ENCODE data around the gene FOXE3. TPM values are rescaled to one million over a fixed set of nuclear protein-coding genes. Genes with fewer than 3 reads are reported as not detected.

The FOXE3 gene
- total and polyA plus RNA-seq, 2 donors (not counting 3 experiments of a cell fraction or from before 2014, with no cell fraction given): not detected

DNA sequence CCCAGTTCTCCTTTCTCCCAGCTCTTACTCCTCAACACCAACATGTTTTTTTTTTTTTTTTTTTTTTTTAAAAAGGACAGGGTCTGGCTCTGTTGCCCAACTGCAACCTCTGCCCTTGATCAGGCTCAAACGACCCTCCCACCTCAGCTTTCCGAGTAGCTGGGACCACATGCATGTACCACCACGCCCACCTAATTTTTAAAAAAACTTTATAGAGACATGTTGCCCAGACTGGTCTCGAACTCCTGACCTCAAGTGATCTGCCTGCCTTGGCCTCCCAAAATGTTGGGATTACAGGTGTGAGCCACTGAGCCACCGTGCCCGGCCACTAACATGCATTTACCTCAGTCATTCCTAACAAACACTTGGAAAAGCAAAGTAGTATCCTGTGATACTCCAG, 31.1 kb upstream of the FOXE3 start:
- DNase-seq (ENCODE audit: low read depth, low spot score) (no peak), FAIRE-seq (no peak)
- Histone ChIP-seq H3K79me2 (ENCODE audit: control insufficient read depth, insufficient read depth, low read length) (no peaks in the 10 kb centered on the region), H3K4me2 (ENCODE audit: insufficient read depth, low read length) (no peak overlapping the region), H2AFZ (ENCODE audit: low read depth, low read length) (no peak overlapping the region), H3K27me3 (ENCODE audit: control insufficient read depth in 2 of 2, insufficient read depth in 2 of 2, low read length in 2 of 2) (peaks cover 0 to under 1% of the 10 kb centered on the region in 2 experiments), H3K36me3 (ENCODE audit: control insufficient read depth in 2 of 2, extremely low read depth in 1 of 2, insufficient read depth in 2 of 2, low read length in 2 of 2) (peaks cover 0 to 2% of the 10 kb centered on the region in 2 experiments), H3K27ac (ENCODE audit: insufficient read depth, low read depth, low read length) (no peak overlapping the region), H3K9me3 (replicated peaks; ENCODE audit: control insufficient read depth, insufficient read depth, low read length) (no peaks in the 10 kb centered on the region), H3K4me1 (ENCODE audit: control insufficient read depth, extremely low read depth, insufficient read depth, low read length) (no peaks in the 10 kb centered on the region), H3K4me3 (replicated peaks in 1 of 3; ENCODE audit: insufficient read depth in 1 of 3, low read depth in 1 of 3, low read length in 3 of 3) (no peak overlapping the region), H3K9ac (replicated peaks; ENCODE audit: extremely low read depth, insufficient read depth, low read length) (no peak overlapping the region), H4K20me1 (replicated peaks; ENCODE audit: control insufficient read depth, extremely low read depth, insufficient read depth, low read length) (no peaks in the 10 kb centered on the region), H3K9me1 (replicated peaks; ENCODE audit: control insufficient read depth, extremely low read depth, insufficient read depth, low read length) (no peaks in the 10 kb centered on the region)
- no peak for TF ChIP-seq GATA2 (IDR thresholded peaks at IDR 0.05; ENCODE audit: insufficient read depth, insufficient read length, low read depth, low read length)
- TF ChIP-seq JUN (IDR thresholded peaks at IDR 0.05; ENCODE audit: borderline replicate concordance, insufficient read depth, insufficient read length, low read depth): no peak
- TF ChIP-seq POLR2AphosphoS5 (IDR thresholded peaks at IDR 0.05; ENCODE audit: insufficient read depth, low read depth, low read length): no peak
- no peak for TF ChIP-seq POLR2A (IDR thresholded peaks at IDR 0.05; ENCODE audit: low read depth, low read length)
- TF ChIP-seq, protein P1, sequence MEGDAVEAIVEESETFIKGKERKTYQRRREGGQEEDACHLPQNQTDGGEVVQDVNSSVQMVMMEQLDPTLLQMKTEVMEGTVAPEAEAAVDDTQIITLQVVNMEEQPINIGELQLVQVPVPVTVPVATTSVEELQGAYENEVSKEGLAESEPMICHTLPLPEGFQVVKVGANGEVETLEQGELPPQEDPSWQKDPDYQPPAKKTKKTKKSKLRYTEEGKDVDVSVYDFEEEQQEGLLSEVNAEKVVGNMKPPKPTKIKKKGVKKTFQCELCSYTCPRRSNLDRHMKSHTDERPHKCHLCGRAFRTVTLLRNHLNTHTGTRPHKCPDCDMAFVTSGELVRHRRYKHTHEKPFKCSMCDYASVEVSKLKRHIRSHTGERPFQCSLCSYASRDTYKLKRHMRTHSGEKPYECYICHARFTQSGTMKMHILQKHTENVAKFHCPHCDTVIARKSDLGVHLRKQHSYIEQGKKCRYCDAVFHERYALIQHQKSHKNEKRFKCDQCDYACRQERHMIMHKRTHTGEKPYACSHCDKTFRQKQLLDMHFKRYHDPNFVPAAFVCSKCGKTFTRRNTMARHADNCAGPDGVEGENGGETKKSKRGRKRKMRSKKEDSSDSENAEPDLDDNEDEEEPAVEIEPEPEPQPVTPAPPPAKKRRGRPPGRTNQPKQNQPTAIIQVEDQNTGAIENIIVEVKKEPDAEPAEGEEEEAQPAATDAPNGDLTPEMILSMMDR (IDR thresholded peaks at IDR 0.05; ENCODE audit: extremely low read depth in 1 of 2, insufficient read depth in 1 of 2, low read depth in 1 of 2, low read length in 2 of 2): no peak
- TF ChIP-seq MYC (IDR thresholded peaks at IDR 0.05; ENCODE audit: low read depth, low read length): no peak
- ChIA-PET POLR2A (no interaction called here), CTCF (interaction anchor here (2.8 kb wide), 1 partner anchor 206 kb away, joined by 8 read pairs; no protein-coding TSS in a partner anchor)
- no TSS peak for BruUV-seq (replicated peaks)
- intact Hi-C loops (cut with micrococcal nuclease) (no loop called here), dilution Hi-C loops (cut with MboI; ENCODE audit: extremely low pct_ligation_motif_present, low sequenced_read_pairs) (no loop called here)

DNA sequence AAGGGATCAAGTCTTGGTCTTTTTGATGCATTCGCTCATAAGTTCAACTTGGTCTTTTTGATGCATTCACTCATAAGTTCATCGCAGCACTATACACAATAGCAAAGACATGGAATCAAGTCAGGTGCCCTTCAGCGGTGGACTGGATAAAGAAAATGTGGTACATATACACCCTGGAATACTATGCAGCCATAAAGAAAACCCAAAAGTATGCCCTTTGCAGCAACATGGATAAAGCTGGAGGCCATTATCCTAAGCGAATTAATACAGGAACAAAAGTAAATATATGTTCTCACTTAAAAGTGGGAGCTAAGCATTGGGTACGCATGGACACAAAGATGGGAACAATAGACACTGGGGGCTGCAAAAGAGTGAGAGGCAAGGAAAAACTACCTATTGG, 29.8 kb upstream of the FOXE3 start:
- intact Hi-C loops (cut with micrococcal nuclease) (no loop called here), dilution Hi-C loops (cut with MboI; ENCODE audit: extremely low pct_ligation_motif_present, low sequenced_read_pairs) (no loop called here)
- Histone ChIP-seq H3K79me2 (ENCODE audit: control insufficient read depth, insufficient read depth, low read length) (no peaks in the 10 kb centered on the region), H3K4me3 (replicated peaks in 1 of 3; ENCODE audit: insufficient read depth in 1 of 3, low read depth in 1 of 3, low read length in 3 of 3) (no peak overlapping the region), H3K27me3 (ENCODE audit: control insufficient read depth in 2 of 2, insufficient read depth in 2 of 2, low read length in 2 of 2) (peaks cover 0 to 2% of the 10 kb centered on the region in 2 experiments), H3K27ac (ENCODE audit: insufficient read depth, low read depth, low read length) (no peak overlapping the region), H4K20me1 (replicated peaks; ENCODE audit: control insufficient read depth, extremely low read depth, insufficient read depth, low read length) (no peaks in the 10 kb centered on the region), H3K9ac (replicated peaks; ENCODE audit: extremely low read depth, insufficient read depth, low read length) (no peak overlapping the region), H3K36me3 (ENCODE audit: control insufficient read depth in 2 of 2, extremely low read depth in 1 of 2, insufficient read depth in 2 of 2, low read length in 2 of 2) (no peaks in the 10 kb centered on the region), H3K9me3 (replicated peaks; ENCODE audit: control insufficient read depth, insufficient read depth, low read length) (no peaks in the 10 kb centered on the region), H3K4me2 (ENCODE audit: insufficient read depth, low read length) (no peak overlapping the region), H3K4me1 (ENCODE audit: control insufficient read depth, extremely low read depth, insufficient read depth, low read length) (no peaks in the 10 kb centered on the region), H2AFZ (ENCODE audit: low read depth, low read length) (no peak overlapping the region), H3K9me1 (replicated peaks; ENCODE audit: control insufficient read depth, extremely low read depth, insufficient read depth, low read length) (no peaks in the 10 kb centered on the region)
- POLR2A ChIA-PET: no interaction called here
- CTCF ChIA-PET: interaction anchor here (1.0 to 7.7 kb wide), 3 partner anchors 9 to 340 kb away, joined by 3 to 148 read pairs (median 4); no protein-coding TSS in a partner anchor
- no peak for DNase-seq (ENCODE audit: low read depth, low spot score)
- no peak for FAIRE-seq
- BruUV-seq (replicated peaks): no TSS peak
- TF ChIP-seq, protein P2, sequence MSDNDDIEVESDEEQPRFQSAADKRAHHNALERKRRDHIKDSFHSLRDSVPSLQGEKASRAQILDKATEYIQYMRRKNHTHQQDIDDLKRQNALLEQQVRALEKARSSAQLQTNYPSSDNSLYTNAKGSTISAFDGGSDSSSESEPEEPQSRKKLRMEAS (IDR thresholded peaks at IDR 0.05; ENCODE audit: insufficient read depth, insufficient read length): no peak
- TF ChIP-seq JUN (IDR thresholded peaks at IDR 0.05; ENCODE audit: borderline replicate concordance, insufficient read depth, insufficient read length, low read depth) (no peak), POLR2A (IDR thresholded peaks at IDR 0.05; ENCODE audit: low read depth, low read length) (no peak)
- TF ChIP-seq, protein P1 (IDR thresholded peaks at IDR 0.05; ENCODE audit: extremely low read depth in 1 of 2, insufficient read depth in 1 of 2, low read depth in 1 of 2, low read length in 2 of 2): no peak

All from endothelial cell of umbilical vein (primary cell).